GM12892 (cell line): ENCODE results near the gene NABP2.
A peak's percentile ranks its signal among the peaks of the same experiment; 100 is the strongest.

Experiments
- POLR2A ChIP-seq: IDR thresholded peaks from 2 replicates; pipeline ENCODE4 v1.6.1; 2011; ENCODE audit warnings: low read depth, low read length, control low read depth
- POLR2AphosphoS5 ChIP-seq: IDR thresholded peaks from 2 replicates; pipeline ENCODE4 v1.6.1; 2011; ENCODE audit warnings: low read depth, low read length, control low read depth
- TAF1 ChIP-seq: IDR thresholded peaks from 2 replicates; pipeline ENCODE4 v1.6.1; 2011; ENCODE audit warnings: low read depth, mild to moderate bottlenecking, control low read depth, low read length, borderline replicate concordance

DNA sequence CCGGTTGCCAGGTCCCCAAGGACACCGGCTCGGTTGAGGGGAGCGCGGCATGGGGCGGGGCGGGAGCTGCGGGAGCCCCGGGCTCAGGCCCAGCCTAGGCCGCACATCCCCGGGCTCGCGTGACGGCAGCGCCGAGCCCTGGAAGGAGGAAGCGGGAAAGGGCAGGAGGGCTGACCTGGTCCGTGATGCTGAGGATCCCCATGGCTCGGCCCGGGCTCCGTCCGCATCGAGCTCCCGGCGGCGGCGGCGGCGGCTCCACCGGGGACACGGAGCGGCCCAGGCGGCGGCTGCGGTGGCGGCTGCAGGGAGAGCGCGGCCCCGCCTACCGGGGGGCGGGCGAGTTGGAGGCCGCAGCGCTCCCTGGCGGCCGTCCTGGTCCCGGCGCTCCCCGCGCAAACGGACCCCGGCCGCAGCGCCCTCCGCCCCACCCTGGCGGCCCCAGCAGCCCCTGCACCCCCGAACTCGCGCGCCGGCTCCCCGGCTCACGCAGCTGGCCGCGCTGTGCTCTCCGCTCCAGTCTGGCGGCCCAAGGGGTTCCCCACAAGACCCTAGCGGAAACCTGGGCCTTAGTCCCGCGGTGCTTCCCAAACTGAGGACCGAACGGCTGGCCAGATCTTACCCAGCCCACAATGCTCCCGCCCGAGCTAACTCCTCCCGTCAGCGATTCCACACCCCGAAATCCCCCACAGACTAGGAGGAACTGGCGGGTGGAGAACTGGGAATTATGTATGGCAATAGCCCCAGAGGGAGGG lies 34.1 kb downstream of the NABP2 start, which contains the start of gene ANKRD52:
- TF ChIP-seq POLR2A (peak; percentile 46; the same call in 1 of the 2 replicates), POLR2AphosphoS5 (no peak), TAF1 (0 out of 2 replicates have a peak, but pooled peaks have one; percentile 47)
